Heart right ventricle (tissue), 16 donors: Measurements from ENCODE around the gene MYH9. TPM values are rescaled to one million over a fixed set of nuclear protein-coding genes. Genes with fewer than 3 reads are reported as not detected.

ENCODE experiments used
- ATAC-seq, 8 donors: fragments of 200-7000 bp; cut with Tn5 transposase; one replicate each; pipeline ENCODE4 v1.9.1; 2020; ENCODE audit warnings: mild to moderate bottlenecking in 8 of 8, moderate library complexity in 8 of 8, moderate number of reproducible peaks in 1 of 8
- DNase-seq, 2 donors: peaks; one replicate each; pipeline ENCODE4 v3.0.0-alpha.2; 2020
- H3K27ac ChIP-seq, 10 donors: fragments of 200-600 bp; sonication (generic) in 2 of 10; one replicate each; pipeline versions ENCODE4 v1.5.0 to v1.8.0; 2020 to 2022; ENCODE audit warnings: mild to moderate bottlenecking in 3 of 10
- H3K27me3 ChIP-seq, 7 donors: fragments of 200-600 bp; one replicate each; pipeline ENCODE4 v1.8.0; 2021 to 2022; ENCODE audit warnings: mild to moderate bottlenecking in 2 of 7
- H3K36me3 ChIP-seq, 9 donors: fragments of 200-600 bp; sonication (generic) in 1 of 9; one replicate each; pipeline versions ENCODE4 v1.5.0 to v1.8.0; 2020 to 2022; ENCODE audit warnings: mild to moderate bottlenecking in 2 of 9
- H3K4me1 ChIP-seq, 9 donors: fragments of 200-600 bp; sonication (generic) in 1 of 9; one replicate each; pipeline versions ENCODE4 v1.5.0 to v1.8.0; 2020 to 2022; ENCODE audit warnings: mild to moderate bottlenecking in 4 of 9
- H3K4me3 ChIP-seq, 10 donors: fragments of 200-600 bp; sonication (generic) in 2 of 10; one replicate each; pipeline versions ENCODE4 v1.5.0 to v1.8.0; 2020 to 2022; ENCODE audit warnings: mild to moderate bottlenecking in 7 of 10, moderate library complexity in 2 of 10
- H3K9me3 ChIP-seq, 11 donors: fragments of 200-600 bp in 10 of 11; sonication (generic) in 2 of 11; one replicate each; pipeline versions ENCODE4 v1.5.0 to v1.8.0; 2013 to 2022; ENCODE audit warnings: mild to moderate bottlenecking in 2 of 11, control low read depth in 1 of 11, moderate library complexity in 1 of 11
- CTCF ChIP-seq, 9 donors: fragments of 200-600 bp; sonication (generic) in 2 of 9; IDR thresholded peaks; one replicate each; pipeline versions ENCODE4 v1.5.0 to v1.8.0; 2021 to 2022; ENCODE audit warnings: antibody characterized with exemption in 9 of 9, mild to moderate bottlenecking in 5 of 9, moderate library complexity in 1 of 9
- WGBS, 2 donors: extraction: QIAGEN DNeasy Blood & Tissue Kit; methylation state at CpG; one replicate each; pipeline ENCODE4 v1.1.7; 2013; ENCODE audit warnings: inconsistent platforms in 1 of 2; 5-methylcytosine and 5-hydroxymethylcytosine counted together
- intact Hi-C, 10 donors: fragments of 100-400 bp; cut with DNase I; formaldehyde crosslinking; loops; one replicate each; pipeline versions ENCODE4 v1.11.1 to v1.14.2; 2022
- polyA plus RNA-seq, 2 donors: library from polyadenylated mRNA; stranded (reverse); fragments of 200-250 nt; gene quantifications; one replicate each; pipeline ENCODE4 v1.2.3, GENCODE V29; 2013
- total RNA-seq, 10 donors: library from RNA; stranded (reverse); fragmentation: NEBNext Ultra II Directional in 3 of 10; extraction: Animal tissue kit (Norgen Biotek cat#: 25700) in 3 of 10; gene quantifications; one replicate each; pipeline versions ENCODE4 v1.2.1 to v1.2.4, GENCODE V29; 2021 to 2023
- donor health status: Arrhythmogenic right ventricular cardiomyopathy.
- donor health status: ischemic (EF 13 %, LVEDD 7.1; RV severe dilation, severe dysfunction).
- donor health status: healthy with polysubstance abuse.
- donor health status: DM: no; HTN: yes; CAD: no.
- donor health status: DM: no; HTN: no; CAD: no.
- donor health status: ischemic (EF 25% LVEDD 6.9; RV normal size, moderate dysfunction).
- donor health status: ischemic (EF 25% LVEDD 5.7; RV mildly dilated, moderate dysfunction).
- donor health status: healthy.
- donor health status: DM: yes; HTN: yes; CAD: no.
- donor health status: Ischemic cardiomyopathy.
- donor health status: ischemic (EF 35%, LVEDD 5.7; RV mildly dilated, moderate dysfunction).
- donor health status: nonischemic (EF 11% LVEDD 7.7; RV severe dilation, severe dysfunction).
- donor health status: DM: yes; HTN: yes; CAD: no.
- donor health status: PGD.
- donor health status: ischemic (EF 29% LVEDD 5.4; RV normal size, mild dysfunction).
- donor health status: nonischemic (EF 23%, LVEDD 6.1; RV moderate dilation, normal function).

Gene MYH9
- total and polyA plus RNA-seq, 12 donors: 132 to 345 (median 189) TPM

GRCh38 chr22:36316419-36316818 is 71.3 kb downstream of the MYH9 start:
- H3K27me3 ChIP-seq: no peaks in the 10 kb centered on the region
- intact Hi-C loops: no loop called here
- H3K27ac ChIP-seq: peak overlapping the region in 1 of 10 donors; percentile 2
- H3K36me3 ChIP-seq: peaks cover 20 to 100% (median 95%) of the 10 kb centered on the region in 9 donors
- DNase-seq (no peak), ATAC-seq (no peak)
- 95% methylated on average over 14 of the region's 14 CpGs for WGBS, 2 donors
- H3K4me1 ChIP-seq: peaks cover 0 to 41% (median 17%) of the 10 kb centered on the region in 9 donors
- TF ChIP-seq CTCF (IDR thresholded peaks at IDR 0.05): no peak
- H3K9me3 ChIP-seq: no peaks in the 10 kb centered on the region
- no peak overlapping the region for H3K4me3 ChIP-seq

GRCh38 chr22:36315325-36315724 is 72.4 kb downstream of the MYH9 start:
- TF ChIP-seq CTCF (IDR thresholded peaks at IDR 0.05): no peak
- 55 to 71% methylated on average over 7 of the region's 7 CpGs for WGBS, 2 donors
- Histone ChIP-seq H3K27me3 (no peaks in the 10 kb centered on the region), H3K9me3 (no peaks in the 10 kb centered on the region), H3K36me3 (peaks cover 30 to 100% (median 95%) of the 10 kb centered on the region in 9 donors), H3K4me3 (no peak overlapping the region), H3K4me1 (peaks cover 0 to 30% (median 10%) of the 10 kb centered on the region in 9 donors), H3K27ac (peak overlapping the region in 4 of 10 donors; percentile 17 to 46 (median 38))
- DNase-seq (no peak), ATAC-seq (no peak)
- intact Hi-C loops: no loop called here

- no peak overlapping the region for H3K27ac ChIP-seq
These were observed 76.2 kb downstream of the MYH9 start for GRCh38 chr22:36311386-36312085.

GRCh38 chr22:36308880-36309279 is 78.9 kb downstream of the MYH9 start:
- Histone ChIP-seq H3K27me3 (no peaks in the 10 kb centered on the region), H3K4me3 (no peak overlapping the region), H3K27ac (peak overlapping the region in 1 of 10 donors; percentile 7), H3K36me3 (peaks cover 29 to 100% (median 96%) of the 10 kb centered on the region in 9 donors), H3K9me3 (no peaks in the 10 kb centered on the region), H3K4me1 (no peaks in the 10 kb centered on the region)
- intact Hi-C loops: no loop called here
- ATAC-seq (no peak), DNase-seq (no peak)
- 92 to 94% methylated on average over 17 of the region's 17 CpGs for WGBS, 2 donors
- no peak for TF ChIP-seq CTCF (IDR thresholded peaks at IDR 0.05)

More at GRCh38 chr22:36311386-36312085, 76.2 kb downstream of the MYH9 start:
- no peak for TF ChIP-seq CTCF (IDR thresholded peaks at IDR 0.05)
- no peak overlapping the region for H3K4me3 ChIP-seq
- H3K9me3 ChIP-seq: no peaks in the 10 kb centered on the region
- ATAC-seq (no peak), DNase-seq (no peak)
- peaks cover 34 to 100% (median 93%) of the 10 kb centered on the region in 9 donors for H3K36me3 ChIP-seq
- no peaks in the 10 kb centered on the region for H3K27me3 ChIP-seq
- peaks cover 0 to 14% (median 0%) of the 10 kb centered on the region in 9 donors for H3K4me1 ChIP-seq
- WGBS, 2 donors: 76 to 79% methylated on average over 18 of the region's 18 CpGs
- intact Hi-C loops: no loop called here
